GM12872 (cell line): ENCODE measurements around the gene ARMS2.

Experiments used
- TF ChIP-seq, protein P1 (sequence below): IDR thresholded peaks from 3 replicates; pipeline ENCODE4 v1.5.1; 2011; ENCODE audit warnings: low read depth, mild to moderate bottlenecking, low read length, moderate library complexity; ENCODE audit not compliant: insufficient read depth

Gene ARMS2

DNA sequence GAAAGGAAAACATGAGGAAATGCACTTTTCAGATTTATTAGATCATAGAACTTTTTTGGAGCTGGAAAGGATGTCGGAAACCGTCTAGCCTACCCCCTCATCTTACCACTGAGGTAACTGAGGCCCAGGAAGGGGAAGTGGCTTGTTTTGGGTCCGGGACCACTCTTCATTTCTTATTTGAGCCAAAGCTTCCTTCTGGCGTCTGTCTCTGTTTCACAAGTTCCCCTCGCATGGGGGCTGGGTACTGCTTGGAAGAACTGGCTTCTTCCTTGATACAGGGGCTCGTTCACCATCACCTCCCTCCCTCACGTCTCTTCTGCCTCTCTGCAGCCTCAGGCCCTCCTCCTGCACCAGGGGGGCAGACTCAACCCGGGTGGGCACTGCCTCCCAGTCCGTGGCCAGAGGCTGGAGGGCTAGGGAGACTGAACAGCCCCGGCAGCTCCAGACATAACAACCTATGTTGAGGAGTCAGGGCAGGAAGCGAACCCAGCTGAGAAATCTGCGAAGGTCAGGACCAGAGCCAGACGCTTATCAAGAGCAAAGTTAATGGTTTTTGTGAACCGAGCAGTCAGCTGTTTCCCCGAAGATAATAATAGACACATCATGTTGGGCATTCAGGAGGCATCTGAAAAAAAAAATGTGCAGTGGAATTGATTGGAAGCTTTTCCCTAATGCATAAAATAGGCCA lies 19.8 kb downstream of the ARMS2 start:
- TF ChIP-seq, protein P1, sequence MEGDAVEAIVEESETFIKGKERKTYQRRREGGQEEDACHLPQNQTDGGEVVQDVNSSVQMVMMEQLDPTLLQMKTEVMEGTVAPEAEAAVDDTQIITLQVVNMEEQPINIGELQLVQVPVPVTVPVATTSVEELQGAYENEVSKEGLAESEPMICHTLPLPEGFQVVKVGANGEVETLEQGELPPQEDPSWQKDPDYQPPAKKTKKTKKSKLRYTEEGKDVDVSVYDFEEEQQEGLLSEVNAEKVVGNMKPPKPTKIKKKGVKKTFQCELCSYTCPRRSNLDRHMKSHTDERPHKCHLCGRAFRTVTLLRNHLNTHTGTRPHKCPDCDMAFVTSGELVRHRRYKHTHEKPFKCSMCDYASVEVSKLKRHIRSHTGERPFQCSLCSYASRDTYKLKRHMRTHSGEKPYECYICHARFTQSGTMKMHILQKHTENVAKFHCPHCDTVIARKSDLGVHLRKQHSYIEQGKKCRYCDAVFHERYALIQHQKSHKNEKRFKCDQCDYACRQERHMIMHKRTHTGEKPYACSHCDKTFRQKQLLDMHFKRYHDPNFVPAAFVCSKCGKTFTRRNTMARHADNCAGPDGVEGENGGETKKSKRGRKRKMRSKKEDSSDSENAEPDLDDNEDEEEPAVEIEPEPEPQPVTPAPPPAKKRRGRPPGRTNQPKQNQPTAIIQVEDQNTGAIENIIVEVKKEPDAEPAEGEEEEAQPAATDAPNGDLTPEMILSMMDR: no peak

DNA sequence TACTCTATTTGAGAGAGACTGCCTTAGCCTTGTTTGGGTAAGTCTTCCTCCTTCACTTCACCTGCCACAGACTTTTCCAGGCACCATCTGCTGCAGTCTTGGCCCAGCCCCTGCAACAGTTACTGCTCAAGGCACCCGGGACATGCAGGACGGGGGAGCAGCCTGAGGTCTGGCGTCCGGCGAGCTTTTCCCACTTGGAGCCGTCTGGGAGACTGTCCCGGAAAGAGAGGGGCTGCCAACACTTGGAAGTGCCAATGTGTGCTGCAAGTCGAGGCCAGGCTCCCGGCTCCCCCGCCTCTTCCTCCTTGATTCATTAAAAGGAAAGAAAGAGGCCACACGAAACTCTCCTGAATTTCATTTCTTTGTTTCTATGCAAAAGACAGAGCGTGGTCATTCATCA lies 20.6 kb downstream of the ARMS2 start:
- TF ChIP-seq, protein P1: no peak

DNA sequence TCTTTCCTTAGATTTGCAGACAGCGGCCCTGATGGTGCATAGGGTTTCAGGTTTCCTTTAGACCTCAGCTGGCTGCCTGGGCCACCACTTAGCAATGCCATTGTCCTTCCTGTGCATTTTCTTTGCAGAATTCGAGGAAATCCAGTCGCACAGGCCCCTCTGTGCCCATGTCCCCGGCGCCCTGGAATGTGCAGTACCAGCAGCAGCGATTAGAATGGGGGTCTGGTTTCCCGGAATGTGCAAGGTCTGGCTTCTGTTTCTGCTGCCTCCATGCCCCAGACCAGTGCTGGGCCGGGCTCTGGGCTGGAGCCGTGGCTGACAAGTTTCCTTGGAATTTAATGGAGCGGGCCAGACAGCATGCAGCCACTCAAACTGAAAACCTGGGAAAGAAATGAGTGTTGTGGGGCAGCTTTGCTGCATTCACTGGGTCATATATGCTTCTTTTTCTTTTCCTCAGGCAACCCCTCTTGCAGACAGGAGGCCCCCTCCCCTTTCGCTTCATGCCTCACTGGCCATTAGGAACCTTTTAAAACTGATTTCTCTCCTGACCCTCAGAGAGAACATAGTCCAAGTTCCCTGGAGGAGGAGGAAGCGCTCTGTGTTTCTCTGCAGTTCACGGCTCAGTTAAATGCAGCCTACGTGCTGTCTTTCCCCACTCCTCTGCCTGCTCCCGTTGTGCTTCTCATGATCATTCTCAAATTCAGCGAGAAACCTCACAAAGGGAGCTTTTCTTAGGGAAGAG lies 21.3 kb downstream of the ARMS2 start:
- TF ChIP-seq, protein P1: no peak

DNA sequence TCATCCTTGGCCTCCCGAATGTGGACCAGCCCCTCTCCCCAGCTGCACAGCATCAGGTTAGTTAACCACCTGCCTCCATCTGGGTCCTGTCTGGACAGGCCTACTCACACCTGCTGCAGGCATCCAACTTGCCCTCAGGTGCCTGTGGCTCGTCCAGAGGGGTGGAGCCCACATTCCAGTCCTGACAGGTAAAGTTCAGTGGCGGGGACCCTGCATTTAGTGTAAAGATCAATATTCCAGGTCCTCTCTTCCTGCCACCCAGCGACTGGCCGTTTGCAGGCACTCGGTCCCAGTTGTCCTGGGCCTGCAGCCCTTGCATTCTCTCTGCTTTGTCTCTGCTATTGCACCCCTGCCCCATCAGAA lies 21.9 kb downstream of the ARMS2 start:
- TF ChIP-seq, protein P1: no peak

DNA sequence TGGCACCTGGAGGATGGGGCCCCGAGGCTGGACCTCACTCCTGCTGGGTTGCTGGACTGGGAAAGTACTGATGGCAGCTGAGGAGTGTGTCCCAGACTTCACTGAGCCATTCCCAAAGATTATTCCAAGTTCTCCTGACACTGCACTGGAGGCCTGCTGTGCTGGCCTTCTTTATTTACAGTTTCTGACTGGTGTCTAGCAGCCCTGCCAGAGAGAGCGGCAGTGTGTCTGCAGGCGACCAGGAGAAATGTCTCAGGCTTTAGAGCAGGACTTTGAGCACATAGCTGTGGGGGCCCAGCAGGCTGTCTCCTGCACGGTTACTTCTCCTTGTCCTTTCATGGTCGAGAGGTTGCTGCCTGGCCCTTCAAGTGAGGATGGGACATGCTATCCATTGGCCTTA lies 23.0 kb downstream of the ARMS2 start:
- TF ChIP-seq, protein P1: no peak

DNA sequence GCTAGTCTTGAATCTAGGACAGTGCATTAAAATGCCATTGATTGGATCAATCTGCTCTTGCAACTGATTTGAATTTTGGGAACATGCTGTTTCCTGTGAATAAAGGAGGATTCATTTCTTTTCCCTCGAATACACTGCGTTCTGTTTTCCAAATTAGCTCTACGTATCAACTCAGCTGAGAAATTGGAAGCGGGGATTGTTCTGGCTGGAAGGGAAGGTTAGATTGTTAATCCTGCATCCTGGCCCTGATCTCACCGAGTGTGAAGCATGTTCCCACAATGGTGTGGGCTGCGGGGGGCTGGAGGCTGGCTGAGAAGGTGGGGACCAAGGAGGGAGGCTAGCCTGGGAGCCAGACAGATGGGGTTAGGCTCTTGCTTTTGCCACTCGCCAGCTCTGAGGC lies 24.5 kb downstream of the ARMS2 start:
- TF ChIP-seq, protein P1: no peak

DNA sequence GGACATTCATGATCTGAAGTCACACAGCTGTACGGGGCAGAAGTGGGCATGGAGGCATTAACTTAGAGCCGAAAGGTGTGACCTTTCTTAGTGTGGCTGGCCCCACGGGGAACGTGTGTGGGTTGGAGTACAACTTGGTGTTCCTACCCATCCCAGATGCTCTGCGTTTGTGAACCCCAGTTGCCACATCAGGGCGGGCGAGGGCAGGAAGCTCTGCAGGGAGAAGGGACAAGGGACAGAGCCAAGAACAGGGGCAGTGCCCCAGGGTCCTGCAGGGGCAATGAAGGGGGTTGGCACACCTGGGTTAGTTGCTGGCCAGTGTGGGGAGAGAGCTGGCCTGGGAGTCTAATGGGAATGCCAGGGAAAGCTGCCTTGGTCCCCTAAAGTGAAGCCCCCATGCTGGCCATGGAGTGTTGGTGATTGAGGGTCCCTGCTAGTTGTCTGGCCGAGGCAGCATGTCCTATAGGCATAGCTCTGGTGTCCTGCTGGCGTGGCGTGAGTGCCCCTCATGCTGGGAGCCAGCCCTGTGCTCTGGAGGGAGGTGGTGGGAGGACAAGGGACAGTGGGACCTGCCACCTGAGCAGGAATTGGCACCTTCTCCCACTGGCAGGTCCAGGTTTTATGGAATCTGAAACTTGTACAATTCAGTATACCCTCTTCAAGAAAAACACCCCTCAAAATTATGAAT lies 25.8 kb downstream of the ARMS2 start:
- TF ChIP-seq, protein P1: no peak
